ENCODE measurements around the gene FMN1.

FMN1 gene

DNA sequence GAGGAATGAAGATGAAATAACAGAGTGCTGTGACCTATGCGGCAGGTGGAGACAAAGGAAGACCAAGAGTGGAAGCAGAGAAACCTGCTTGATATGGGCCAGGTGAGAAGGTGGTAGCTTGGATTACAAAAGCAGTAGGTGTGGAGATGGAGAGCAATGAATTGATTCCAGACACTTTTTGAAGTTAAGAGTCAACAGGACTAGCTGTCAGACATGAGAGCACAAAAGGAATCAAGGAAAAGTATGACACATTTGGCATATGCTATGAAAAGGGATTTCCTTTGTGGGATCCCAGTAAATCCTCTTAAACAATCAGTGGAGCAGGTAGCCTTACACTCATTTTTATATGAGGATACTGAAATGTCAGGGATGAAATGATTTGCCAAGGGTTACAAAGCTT, 316.2 kb downstream of the FMN1 start:
- no peak for DNase-seq

DNA sequence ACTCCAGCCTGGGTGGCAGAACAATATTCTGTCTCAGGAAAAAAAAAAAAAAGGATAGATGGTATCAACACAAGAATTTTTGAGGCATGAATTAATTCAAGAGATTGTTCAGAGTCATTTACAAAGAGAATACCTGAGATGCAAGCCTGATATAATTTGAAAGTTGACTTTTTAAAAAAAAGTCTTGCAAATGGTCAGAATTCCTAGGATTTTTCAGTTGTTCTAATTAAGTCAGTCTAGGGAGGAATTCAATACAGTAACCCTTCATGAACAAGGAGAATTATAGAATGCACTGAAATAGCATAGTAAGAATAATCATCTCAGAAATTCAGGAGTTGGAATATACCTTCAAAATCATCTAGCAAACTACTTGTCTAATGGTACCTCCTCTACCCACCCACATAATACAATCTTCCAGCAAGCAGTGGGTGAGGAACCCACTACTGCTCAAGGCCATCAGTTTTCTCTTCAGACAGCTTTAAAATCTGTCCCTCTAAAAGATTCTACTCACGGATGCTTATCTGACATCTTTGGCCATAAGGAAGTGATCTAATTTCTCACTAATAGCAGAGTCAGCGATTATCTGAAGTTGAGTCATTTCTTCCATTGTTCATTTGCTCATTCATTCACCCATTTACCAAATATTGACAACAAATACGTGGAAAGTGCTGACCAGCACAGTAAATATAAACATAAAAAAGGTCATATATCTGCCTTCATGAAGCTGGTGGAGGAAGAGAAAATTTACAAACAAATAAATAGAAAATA, 317.1 kb downstream of the FMN1 start:
- DNase-seq: no peak

DNA sequence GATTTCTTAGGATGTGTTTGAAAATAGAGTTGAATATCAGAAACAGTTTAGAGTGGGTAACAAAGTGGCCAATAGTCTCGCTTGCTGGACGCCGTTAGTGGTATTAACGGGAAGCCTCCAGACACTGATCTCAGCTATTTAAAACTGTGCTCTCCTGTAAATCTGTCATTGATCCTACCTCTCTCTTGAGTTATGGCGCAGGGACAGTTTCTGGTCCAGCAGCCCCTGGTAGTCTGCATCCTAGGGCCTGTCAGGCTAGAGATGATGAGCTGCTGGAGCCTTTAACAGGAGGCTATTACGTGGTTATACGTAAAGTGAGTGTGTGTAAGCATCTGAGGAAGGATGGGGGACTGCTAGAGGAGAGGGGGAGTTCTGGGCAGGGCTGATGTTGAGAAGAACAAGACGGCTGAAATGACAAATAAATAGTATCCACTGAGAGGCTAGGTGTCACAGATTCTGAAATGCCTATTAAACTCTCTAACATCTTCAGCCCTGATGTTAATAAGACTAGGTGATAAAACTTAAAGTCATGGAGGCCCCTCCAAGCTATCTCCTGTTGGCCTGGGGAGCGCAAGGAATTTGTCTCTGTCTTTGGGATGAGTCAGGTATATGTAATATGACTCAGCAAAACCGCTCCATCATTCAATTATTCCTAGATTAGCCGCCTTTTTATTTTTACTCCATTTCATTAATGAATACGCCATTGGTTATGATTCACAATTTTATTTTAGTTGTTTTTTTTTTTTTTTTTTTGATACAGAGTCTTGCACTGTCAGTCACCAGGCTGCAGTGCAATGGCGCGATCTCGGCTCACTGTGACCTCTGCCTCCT, 321.0 kb downstream of the FMN1 start:
- no peak for DNase-seq

DNA sequence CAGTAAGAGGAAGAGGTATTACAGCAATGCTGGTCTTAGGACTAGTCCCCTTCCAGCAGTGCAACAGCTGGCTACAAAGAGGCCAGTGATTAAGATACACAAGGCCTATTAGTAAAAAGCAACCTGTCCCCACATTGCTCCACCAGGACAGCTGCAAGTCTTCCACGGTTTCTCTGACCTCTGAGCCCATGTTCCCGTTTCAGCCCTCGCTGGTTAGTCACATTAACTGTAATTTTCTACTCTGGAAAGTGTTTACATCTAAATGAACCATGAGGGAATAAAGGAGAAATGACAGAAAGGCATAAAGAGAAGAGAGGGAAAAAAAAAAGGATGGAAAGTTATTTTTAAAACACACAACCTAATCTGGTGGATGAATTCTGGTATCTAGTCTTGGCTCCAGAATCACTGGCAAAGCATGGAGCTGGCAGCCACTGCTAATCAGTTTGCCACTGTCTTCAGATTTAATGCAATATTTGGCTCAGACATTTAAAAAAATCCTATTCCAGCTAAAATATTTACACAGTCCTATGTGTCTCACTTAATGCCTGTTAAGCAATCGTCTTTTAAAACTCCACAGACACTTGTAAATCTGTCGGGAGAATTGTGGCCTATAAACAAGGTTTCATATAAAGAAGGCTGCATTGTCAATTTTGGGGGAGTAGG, 321.8 kb downstream of the FMN1 start:
- DNase-seq: no peak

DNA sequence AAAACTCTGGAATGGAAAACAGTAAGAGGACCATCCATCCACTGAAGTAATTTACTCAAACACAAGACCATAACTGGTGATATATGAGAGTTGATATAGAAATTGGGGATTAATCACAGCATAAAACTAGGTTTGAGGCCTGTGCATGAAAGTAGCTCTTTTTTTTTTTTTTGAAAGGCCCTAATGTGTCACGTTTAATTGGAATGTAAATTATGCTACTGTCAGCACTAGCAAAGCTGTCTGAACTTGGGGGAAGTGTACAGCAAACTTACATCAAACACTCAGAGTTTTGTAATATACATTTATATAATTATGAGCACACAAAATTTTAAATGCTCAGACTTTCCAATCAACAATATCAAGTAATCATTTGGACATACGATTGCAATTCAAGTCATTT, 322.6 kb downstream of the FMN1 start:
- DNase-seq: no peak

DNA sequence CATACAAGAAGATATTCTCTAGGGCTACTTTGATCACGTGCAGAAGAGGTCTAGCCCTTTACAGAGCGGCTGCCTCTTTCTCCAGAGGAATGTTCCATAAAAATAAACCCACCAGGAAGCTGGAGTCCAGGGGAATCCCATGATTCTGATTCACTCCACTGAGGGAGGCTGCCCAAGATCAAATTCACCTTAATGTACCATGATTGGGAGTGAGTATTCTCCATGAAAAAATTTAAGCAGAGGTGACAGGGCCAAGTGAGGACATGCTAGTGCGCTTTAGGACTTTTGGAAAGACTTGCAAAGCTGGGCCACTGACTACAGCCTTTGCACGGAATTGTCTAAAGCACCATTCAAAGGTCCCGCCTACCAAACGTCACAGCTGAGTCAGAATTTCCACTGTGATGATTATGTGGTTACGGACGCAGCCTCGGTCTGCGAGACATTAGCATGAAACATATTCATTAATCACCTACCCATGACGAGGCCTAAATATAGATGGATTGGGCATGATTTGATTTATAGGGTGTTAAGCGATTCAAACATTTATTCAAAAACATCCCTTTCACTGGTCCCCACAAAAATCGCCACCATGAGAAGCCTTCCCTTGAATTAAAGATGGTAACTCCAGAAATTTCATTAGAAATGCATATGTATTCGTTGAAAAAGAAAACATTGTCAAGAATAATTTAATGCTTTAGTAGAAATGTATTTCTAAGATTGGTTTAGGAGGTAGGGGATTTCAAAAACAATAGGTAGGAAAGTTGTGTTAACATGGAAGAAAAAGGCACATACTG, 324.1 kb downstream of the FMN1 start:
- no peak for DNase-seq

DNA sequence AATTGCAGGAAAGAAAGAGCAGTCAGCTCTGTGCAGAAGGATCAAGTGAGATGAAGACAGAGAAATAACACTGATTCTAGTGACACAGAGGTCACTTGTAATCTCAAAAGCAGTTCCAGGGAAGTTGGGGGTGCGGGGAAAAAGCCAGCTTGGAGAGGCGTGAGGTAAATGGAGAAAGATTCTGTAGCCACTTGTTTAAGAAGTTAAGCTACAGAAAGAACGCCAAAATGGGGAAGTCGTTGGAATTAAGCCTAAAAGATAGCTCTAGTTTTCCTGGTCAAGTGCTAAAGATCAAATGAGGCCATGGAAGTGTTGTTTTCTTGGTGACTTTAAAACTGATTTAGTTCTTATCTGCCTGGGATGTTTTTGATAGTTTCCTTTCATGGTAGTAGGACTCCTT, 324.7 kb downstream of the FMN1 start:
- DNase-seq: no peak

DNA sequence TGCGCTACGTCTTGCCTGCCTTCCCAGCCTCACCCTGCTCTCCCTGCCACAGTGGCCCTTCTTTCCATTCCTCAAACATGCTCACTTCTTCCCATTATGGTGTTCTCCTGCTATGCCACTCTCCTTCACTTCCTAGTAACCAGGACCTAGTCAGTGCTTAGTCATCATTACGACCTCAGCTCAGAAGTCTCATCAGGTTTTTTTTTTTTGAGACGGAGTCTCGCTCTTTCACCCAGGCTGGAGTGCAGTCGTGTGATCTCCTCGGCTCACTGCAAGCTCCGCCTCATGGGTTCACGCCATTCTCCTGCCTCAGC, 327.2 kb downstream of the FMN1 start:
- DNase-seq: no peak

DNA sequence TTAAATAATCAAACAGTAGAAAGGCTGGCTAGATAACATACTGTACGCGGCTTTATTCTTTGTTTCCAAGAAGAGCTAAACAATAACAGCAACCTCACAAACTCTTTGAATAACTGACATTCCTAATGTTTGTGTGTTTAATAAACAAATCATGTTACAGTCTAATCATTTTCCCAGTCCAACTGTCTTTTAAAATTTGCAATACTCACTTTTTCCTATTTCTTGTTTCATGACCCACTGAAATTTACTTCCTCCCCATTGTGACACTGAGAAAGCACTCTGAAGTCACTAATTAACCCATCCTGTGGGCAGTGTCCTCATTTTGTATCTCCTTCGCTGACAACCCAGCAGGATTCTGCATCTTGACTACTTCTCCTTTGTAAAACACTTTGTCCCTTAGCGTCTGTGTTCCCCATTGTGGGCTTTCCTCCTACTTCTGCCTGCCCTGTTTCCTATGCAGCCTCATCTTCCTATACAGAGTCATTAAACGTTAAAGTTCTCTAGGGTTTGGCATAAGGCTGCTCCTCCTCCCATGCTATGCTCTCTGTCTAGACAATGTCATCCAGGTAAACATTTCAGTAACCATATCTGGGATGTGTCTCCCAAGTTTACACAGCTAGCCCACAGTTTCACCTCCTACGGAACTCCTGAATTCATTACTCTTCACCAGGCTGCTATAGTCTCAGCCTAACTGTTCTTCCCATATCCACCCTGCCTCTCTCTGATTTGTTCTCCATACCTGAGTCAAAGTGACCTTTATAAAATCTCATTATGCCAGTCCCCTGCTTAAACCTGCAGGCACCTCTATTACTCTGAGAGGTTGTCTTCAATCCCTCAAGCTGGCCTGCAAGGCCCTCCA, 327.8 kb downstream of the FMN1 start:
- no peak for DNase-seq

DNA sequence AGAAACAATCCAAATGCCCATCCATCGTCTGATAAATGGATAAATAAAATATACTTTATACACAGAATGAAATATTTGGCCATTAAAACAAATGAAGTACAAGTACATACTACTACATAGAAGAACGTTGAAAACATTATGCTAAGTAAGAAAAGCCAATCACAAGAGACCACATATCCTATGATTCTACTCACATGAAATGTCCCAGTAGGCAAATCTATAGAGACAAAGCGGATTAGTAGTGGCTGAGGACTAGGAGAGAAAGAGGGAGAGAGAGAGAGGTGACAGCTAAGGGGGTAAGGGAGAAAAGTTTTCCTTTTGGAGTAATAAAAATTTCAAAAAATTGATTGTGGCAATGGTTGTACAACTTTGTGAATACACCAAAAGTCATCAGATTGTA, 329.7 kb downstream of the FMN1 start:
- no peak for DNase-seq

DNA sequence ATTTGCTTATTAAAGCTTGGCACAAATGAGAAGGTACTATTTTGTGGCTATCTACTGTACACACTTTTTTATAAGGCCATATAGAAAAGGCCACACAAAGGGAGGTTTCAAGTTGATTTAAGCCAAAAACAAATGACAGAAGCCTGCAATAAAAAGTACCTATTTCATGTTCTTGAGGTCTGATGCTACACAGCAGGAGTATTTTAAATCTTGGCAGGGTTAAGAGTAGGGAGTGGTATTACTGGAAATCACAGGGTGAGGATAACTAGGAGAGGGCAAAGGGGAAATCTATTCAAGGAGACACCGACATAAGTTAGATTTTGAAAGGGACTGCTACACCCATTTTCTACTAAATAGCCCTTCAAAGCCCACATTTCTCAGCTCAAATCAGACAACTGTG, 330.5 kb downstream of the FMN1 start:
- no peak for DNase-seq

DNA sequence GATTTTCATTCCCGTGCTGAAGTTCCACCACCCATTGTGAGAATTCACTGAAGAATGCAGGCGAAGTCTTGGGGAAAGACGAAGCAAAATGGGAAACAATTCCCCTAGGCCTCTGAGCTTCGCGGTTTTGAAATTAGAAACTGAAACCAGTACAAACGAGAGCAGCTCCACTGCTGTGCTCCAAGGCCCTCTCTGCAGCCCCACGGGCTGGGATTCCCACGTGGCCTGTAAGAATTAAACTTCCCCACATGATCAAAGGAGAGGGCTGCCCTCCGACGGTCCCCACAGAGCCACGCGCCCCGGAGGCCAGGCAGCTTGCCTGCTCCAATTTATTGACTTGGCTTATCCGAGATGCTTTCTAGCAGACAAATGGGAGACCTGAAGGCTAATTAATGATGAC, 332.8 kb downstream of the FMN1 start:
- DNase-seq: no peak

DNA sequence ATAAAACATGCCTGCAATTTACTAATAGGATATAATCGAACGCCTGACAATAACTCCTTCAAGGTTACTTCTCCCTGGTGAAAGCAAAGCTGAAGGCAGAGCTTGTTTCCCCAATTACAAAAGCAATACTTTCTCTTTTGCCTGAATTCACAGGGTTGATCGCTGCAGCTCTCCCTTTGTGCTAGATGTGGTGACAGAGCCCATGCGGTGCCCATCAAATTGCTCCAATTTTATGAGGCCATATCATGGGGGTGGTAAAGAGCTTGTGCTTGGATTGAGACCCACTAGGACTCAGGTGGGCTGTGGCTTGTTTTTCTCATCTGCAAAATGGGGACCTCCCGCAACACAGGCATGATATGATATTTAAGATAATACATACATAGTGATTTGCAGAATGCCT, 333.3 kb downstream of the FMN1 start:
- DNase-seq: no peak

DNA sequence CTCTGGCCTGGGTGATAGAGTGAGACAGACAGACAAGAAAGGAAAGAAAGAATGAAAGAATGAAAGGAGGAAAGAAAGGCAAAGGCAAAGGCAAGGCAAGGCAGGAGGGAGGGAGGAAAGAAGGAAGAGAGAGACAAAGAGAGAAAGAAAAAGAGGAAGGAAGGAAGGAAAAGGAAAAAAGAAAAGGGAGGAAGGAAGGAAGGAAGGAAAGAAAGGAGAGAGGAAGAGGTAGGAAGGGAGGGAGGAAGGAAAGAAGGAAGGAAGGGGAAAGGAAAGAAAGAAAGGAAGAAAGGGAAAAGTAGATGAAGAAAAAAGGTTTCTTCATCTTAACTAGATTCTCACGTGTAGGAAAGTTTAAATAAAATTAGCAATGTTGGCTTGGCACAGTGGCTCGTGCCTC, 334.5 kb downstream of the FMN1 start:
- DNase-seq: no peak

DNA sequence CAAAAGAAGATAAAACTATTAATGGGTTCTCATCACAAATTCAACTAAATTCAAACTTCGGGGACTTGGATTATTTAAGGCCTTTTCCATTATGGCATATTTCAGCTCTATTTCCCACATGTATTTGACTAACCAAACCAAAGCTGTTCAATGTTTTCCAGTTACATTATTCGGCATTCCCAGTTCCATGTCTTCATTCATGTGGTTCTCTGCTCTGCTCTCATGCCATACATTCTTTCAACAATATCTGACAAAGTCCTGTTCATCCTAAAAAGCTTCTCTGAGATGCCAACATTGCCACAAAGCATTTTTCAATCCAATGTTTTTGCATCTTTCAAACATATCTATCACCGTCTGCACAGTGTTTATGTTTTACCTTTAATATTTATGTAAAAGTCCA, 335.3 kb downstream of the FMN1 start:
- DNase-seq: no peak

DNA sequence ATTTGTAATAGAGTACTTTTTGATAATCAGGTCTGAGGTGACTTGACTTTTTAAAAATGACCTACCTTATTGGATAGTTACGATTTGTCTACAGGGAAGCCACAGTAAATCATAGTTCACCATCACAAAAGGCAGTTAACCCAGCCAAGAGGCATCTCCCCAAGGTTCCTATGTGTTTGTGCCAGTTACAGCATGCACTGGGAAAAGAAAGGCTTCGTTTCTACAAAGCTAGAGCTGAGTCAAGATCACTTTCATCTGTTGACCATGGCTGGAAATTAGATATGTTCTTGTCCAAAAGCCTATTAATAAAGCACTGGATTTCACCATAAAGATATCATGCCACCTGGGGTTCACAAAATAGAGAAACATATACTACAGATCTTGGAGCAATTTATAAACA, 336.8 kb downstream of the FMN1 start:
- DNase-seq: no peak

DNA sequence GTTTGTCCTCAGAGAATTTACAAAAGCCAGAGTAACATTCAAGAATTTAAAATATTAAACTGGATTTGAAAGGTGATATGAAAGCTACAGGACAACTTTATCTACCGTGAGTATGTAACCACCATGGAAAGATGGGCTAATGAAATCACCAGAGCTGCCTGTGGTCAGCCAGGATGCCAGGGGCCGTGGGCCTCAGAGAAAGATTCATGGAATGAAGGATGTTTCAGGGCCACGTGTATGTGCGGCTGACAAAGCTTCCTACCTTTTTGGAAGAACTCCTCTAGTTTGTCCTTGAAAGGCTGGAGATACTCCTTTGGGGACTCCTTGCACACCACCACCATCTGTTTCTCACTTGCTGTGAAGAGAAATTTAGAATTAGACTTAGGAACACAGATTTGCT, 337.8 kb downstream of the FMN1 start:
- no peak for DNase-seq

DNA sequence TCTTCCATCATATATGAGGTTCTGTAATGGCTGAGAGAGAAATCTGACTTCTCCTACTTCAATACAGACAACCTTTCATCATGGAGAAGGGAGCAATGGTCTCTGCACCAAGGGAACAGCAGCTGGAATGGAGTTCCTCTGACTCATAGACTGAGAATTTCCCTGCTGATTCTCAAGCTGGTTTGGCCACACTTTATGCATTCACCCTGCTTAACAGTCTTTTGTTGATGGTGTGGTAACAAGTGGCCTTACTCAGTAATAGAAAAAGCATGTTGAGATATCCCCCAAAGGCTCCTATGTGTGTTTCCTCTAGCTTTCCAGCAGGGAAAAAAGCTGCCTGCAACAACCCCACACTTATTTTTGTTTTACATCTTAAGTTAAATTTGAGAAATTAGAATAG, 338.6 kb downstream of the FMN1 start:
- DNase-seq: no peak

DNA sequence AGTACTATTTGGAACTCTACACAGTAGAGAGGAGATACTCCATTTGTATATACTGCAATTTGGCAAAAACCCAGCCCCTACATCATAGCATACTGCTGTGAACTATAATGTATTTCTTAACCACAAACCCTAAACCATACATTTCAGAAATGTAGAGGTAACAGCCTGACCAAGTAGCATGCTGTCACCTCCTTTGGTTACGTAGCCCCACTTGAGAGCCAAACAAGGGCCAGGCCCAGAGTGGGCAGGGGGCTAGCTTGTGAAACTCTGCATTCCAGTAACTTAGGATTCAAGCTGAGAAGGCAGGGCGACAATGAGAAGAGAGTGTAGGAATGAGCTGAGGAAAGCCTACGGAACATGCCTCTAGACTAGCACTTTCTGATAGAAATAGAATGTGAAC, 340.9 kb downstream of the FMN1 start:
- DNase-seq: no peak

DNA sequence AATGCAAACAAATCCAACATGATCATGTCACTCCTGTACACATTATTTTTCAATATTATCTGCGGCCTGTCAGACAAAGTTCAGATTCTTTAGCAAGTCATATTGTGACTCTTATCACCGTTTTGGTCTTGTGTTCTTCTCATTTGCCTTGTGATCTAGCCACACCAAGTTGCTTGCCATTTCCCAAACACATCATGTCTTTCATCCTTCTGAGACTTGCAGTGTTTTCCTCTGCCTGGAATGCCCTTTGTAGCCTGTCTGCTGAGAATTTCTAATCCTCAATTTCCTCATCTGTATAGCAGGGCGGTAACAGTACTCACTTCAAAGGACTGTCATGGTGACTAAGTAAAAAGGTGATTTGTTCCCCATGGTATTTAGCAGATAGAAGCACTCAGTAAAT, 341.7 kb downstream of the FMN1 start:
- DNase-seq: no peak

DNA sequence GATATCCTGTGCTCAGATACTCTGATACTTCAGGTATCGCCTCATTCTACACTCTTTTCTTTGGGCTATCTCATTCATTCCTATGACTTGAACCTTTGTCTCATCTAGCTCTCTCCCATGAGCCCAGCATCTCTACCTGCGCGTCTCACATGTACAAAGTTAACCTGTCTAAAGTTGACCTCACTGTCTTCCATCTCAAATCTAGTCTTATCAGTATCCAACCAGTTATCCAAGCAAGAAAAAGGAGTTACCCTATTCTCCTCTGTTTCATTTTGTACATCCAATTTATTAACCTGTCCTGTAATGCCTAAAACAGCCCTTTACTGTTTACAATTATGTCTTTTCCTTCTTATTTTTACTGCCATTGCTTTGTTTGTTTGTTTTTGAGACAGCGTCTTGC, 342.5 kb downstream of the FMN1 start:
- no peak for DNase-seq

DNA sequence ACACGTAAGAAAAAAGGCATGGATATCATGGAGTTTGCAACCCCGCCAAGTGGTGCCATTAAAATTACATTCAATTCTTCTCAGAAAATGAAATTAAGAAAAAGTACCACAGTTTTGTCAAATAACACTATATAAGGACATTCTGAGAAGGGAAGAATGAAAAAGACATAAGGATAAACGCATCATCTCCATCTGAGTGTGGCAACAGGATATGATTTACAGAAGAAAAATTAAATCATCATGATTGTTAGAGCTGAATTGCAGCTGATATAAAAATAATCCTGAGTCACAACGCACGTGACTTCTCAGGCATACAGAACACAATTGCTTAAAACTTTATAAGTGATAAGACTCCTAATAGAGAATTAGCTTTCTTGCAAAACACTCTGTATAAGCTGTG, 342.9 kb downstream of the FMN1 start:
- DNase-seq: no peak

Data from CD4-positive, alpha-beta T cell treated with Interleukin-4 for 4 hours (primary cell).